Measurements from ENCODE around the gene DEPP1.

DNA sequence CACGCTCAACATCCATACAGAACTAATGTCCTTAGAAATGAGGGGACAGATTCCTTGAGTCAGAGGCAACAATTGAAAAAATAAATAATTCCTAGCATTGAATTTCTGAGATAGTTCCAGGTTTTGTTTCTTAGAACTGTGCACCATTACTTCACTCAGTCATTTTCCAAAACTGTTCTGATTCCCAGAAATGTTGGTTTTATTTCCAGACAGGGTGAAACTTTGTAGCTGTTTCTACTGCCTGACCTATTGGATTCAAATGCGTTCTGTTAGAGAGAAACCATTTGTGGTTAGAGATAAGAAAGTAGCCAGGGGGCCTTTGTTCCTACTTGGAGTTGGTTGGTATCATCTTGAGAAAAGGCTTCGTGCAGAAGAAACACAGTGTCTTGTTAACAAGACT lies 8.1 kb upstream of the DEPP1 start:
- TF ChIP-seq POLR2A (IDR thresholded peaks at IDR 0.05) (no peak), CTCF (IDR thresholded peaks at IDR 0.05) (no peak)
